ENCODE measurements around the gene YIF1A. TPM values are rescaled to one million over a fixed set of nuclear protein-coding genes. Genes with fewer than 3 reads are reported as not detected.

YIF1A gene
- total RNA-seq, 5 donors from 2014 or later (not counting 1 experiment from before 2014, with no cell fraction given): 24.5 to 63.3 (median 56.9) TPM

- ATAC-seq (replicated peaks in 1 of 4) (no peak), DNase-seq (no peak)
- H3K27me3 Mint-ChIP-seq: no peaks in the 10 kb centered on the region
- no peaks in the 10 kb centered on the region for H3K36me3 Mint-ChIP-seq
- H3K27ac Mint-ChIP-seq: no peak overlapping the region
- ChIA-PET POLR2A (no interaction called here), CTCF (interaction anchor here in 1 of 2 donors (1.2 kb wide), 1 partner anchor 18 kb away, joined by 4 read pairs; no protein-coding TSS in a partner anchor)
- no peak overlapping the region for H3K4me3 Mint-ChIP-seq
- peaks cover 22 to 33% (median 30%) of the 10 kb centered on the region in 3 donors for H3K4me1 Mint-ChIP-seq
- Histone ChIP-seq H3K4me1 (ENCODE audit: control insufficient read depth in 1 of 2, extremely low read depth in 1 of 2, insufficient read depth in 2 of 2, low read length in 2 of 2) (peaks cover 23 to 46% of the 10 kb centered on the region in 2 experiments), H3K9me3 (no peaks in the 10 kb centered on the region), H3K27me3 (replicated peaks in 1 of 2; ENCODE audit: control insufficient read depth in 2 of 2, extremely low read depth in 1 of 2, insufficient read depth in 2 of 2, low read length in 1 of 2) (peaks cover 0 to 5% of the 10 kb centered on the region in 2 experiments), H3K36me3 (ENCODE audit: control insufficient read depth in 2 of 2, extremely low read depth in 1 of 2, insufficient read depth in 1 of 2, low read length in 1 of 2) (no peaks in the 10 kb centered on the region), H3K4me3 (ENCODE audit: control insufficient read depth in 1 of 2, extremely low read depth in 1 of 2, low read length in 1 of 2) (no peak overlapping the region), H3K27ac (ENCODE audit: low read length) (no peak overlapping the region)
- 85% methylated on average over 6 of the region's 10 CpGs for WGBS (ENCODE audit: insufficient coverage)
- H3K9me3 Mint-ChIP-seq: no peaks in the 10 kb centered on the region
Measured at GRCh38 chr11:66330931-66331330, 42.0 kb upstream of the YIF1A start.

DNA sequence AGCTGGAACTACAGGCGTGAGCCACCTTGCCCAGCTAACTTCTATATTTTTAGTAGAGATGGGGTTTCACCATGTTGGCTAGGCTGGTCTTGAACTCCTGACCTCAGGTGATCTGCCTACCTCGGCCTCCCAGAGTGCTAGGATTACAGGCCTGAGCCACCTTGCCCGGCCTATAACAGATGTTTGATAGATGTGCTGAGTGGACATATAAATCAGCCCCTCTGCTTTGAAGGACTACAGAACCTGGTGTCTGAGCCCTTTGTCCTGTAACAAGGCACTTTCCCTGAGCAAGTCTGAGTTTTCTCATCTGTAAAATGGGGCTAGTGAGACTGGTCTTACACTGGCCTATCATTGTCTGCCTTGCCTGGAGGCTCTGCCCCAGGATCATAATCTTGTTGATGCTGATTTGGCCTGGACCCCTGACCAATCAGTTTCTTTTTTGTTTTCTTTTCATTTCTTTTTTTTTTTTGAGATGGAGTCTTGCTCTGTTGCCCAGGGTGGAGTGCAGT, 40.3 kb upstream of the YIF1A start:
- no peak overlapping the region for H3K4me3 ChIP-seq (ENCODE audit: control insufficient read depth in 1 of 2, extremely low read depth in 1 of 2, low read length in 1 of 2)
- no peak for DNase-seq
- ATAC-seq (replicated peaks in 1 of 4): no peak
- no peaks in the 10 kb centered on the region for H3K36me3 ChIP-seq (ENCODE audit: control insufficient read depth in 2 of 2, extremely low read depth in 1 of 2, insufficient read depth in 1 of 2, low read length in 1 of 2)
- WGBS (ENCODE audit: insufficient coverage): 100% methylated on average over 2 of the region's 3 CpGs
- Mint-ChIP-seq H3K36me3 (no peaks in the 10 kb centered on the region), H3K27ac (peak overlapping the region in 1 of 2 donors; percentile 34), H3K27me3 (no peaks in the 10 kb centered on the region), H3K9me3 (no peaks in the 10 kb centered on the region), H3K4me1 (peaks cover 30 to 36% (median 35%) of the 10 kb centered on the region in 3 donors), H3K4me3 (peak overlapping the region in 1 of 3 donors; percentile 53)
- no peaks in the 10 kb centered on the region for H3K9me3 ChIP-seq
- peaks cover 30 to 52% of the 10 kb centered on the region in 2 experiments for H3K4me1 ChIP-seq (ENCODE audit: control insufficient read depth in 1 of 2, extremely low read depth in 1 of 2, insufficient read depth in 2 of 2, low read length in 2 of 2)
- H3K27me3 ChIP-seq (replicated peaks in 1 of 2; ENCODE audit: control insufficient read depth in 2 of 2, extremely low read depth in 1 of 2, insufficient read depth in 2 of 2, low read length in 1 of 2): peaks cover 0 to 5% of the 10 kb centered on the region in 2 experiments
- H3K27ac ChIP-seq (ENCODE audit: low read length): no peak overlapping the region
- ChIA-PET POLR2A (no interaction called here), CTCF (interaction anchor here (0.8 to 2.5 kb wide), 3 partner anchors 17 to 18 kb away, joined by 3 to 19 read pairs (median 4); no protein-coding TSS in a partner anchor)

DNA sequence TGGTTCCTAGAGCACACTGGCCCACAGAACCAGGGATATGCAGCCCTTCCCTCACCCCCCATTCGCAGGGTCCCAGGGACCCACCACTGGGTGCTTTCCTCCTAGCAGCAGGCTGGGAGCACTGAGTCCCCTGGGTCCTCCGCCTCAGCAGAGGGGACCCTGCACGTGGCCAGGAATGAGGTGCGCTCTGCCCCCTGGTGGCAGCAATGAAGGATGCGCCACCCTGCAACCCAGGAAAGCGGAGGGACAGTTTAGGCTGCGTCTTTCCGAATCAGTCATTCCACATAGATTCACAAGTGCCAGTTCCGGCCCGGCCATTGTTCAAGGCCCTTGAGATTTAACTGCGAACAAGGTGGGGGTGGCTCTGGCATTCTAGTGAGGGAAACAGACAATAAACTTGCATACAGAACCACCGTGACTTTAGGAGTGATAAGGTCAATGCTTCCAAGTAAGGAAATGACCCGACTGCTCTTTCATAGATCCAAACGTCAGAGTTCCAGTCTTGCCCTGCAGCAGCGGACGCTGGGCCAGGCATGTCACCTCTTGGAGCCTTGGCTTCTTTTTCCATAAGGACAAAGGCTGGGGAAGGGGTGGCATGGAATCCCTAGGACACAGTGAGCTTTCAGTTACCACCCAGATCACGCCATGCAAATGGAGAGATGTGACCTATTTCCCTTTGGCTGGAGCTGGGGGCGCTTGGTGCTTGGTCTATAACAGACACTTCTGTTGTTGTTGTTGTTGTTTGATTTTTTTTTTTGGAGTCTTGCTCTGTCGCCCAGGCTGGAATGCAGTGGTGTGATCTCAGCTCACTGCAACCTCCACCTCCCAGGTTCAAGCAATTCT, 39.6 kb upstream of the YIF1A start:
- Mint-ChIP-seq H3K9me3 (no peaks in the 10 kb centered on the region), H3K27me3 (no peaks in the 10 kb centered on the region), H3K27ac (peak overlapping the region; percentile 70 to 93), H3K4me3 (peak overlapping the region; percentile 14 to 53 (median 21)), H3K36me3 (no peaks in the 10 kb centered on the region), H3K4me1 (peaks cover 33 to 37% (median 37%) of the 10 kb centered on the region in 3 donors)
- POLR2A ChIA-PET: no interaction called here
- peaks cover 30 to 52% of the 10 kb centered on the region in 2 experiments for H3K4me1 ChIP-seq (ENCODE audit: control insufficient read depth in 1 of 2, extremely low read depth in 1 of 2, insufficient read depth in 2 of 2, low read length in 2 of 2)
- H3K36me3 ChIP-seq (ENCODE audit: control insufficient read depth in 2 of 2, extremely low read depth in 1 of 2, insufficient read depth in 1 of 2, low read length in 1 of 2): no peaks in the 10 kb centered on the region
- peak; percentile 82 to 85 (median 84) for ATAC-seq (replicated peaks in 1 of 4)
- H3K27ac ChIP-seq (ENCODE audit: low read length): peak overlapping the region; percentile 63
- no peaks in the 10 kb centered on the region for H3K9me3 ChIP-seq
- peak; percentile 54 to 93 (median 76) for DNase-seq
- CTCF ChIA-PET: interaction anchor here (0.8 to 2.5 kb wide), 3 partner anchors 16 to 17 kb away, joined by 3 to 19 read pairs (median 4); no protein-coding TSS in a partner anchor
- WGBS (ENCODE audit: insufficient coverage): 16% methylated on average over 11 of the region's 19 CpGs
- H3K27me3 ChIP-seq (replicated peaks in 1 of 2; ENCODE audit: control insufficient read depth in 2 of 2, extremely low read depth in 1 of 2, insufficient read depth in 2 of 2, low read length in 1 of 2): peaks cover 0 to 3% of the 10 kb centered on the region in 2 experiments
- H3K4me3 ChIP-seq (ENCODE audit: control insufficient read depth in 1 of 2, extremely low read depth in 1 of 2, low read length in 1 of 2): peak overlapping the region in 1 of 2 donors; percentile 2

DNA sequence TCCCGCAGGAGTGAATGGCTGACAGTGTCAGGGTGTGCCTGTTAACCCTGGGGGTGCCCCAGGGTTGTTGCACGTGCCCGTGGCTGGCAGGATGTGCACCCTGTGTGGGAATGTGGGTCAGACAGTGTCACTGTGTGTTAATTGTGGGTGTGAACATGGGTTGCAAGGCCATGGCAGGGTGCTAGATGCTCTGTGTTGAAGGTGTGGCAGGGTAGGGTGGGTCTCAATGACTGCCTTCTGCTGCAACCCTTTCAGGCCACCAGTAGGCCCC, 39.0 kb upstream of the YIF1A start:
- ATAC-seq (replicated peaks in 1 of 4): peak; percentile 28 to 66 (median 32)
- Histone ChIP-seq H3K27ac (ENCODE audit: low read length) (peak overlapping the region; percentile 63), H3K36me3 (ENCODE audit: control insufficient read depth in 2 of 2, extremely low read depth in 1 of 2, insufficient read depth in 1 of 2, low read length in 1 of 2) (no peaks in the 10 kb centered on the region), H3K4me3 (ENCODE audit: control insufficient read depth in 1 of 2, extremely low read depth in 1 of 2, low read length in 1 of 2) (no peak overlapping the region), H3K9me3 (no peaks in the 10 kb centered on the region), H3K4me1 (ENCODE audit: control insufficient read depth in 1 of 2, extremely low read depth in 1 of 2, insufficient read depth in 2 of 2, low read length in 2 of 2) (peaks cover 30 to 52% of the 10 kb centered on the region in 2 experiments), H3K27me3 (replicated peaks in 1 of 2; ENCODE audit: control insufficient read depth in 2 of 2, extremely low read depth in 1 of 2, insufficient read depth in 2 of 2, low read length in 1 of 2) (no peaks in the 10 kb centered on the region)
- peak in 29 of 35 experiments; percentile 22 to 75 (median 50) for DNase-seq
- Mint-ChIP-seq H3K9me3 (no peaks in the 10 kb centered on the region), H3K27me3 (no peaks in the 10 kb centered on the region), H3K4me1 (peaks cover 37 to 41% (median 39%) of the 10 kb centered on the region in 3 donors), H3K27ac (peak overlapping the region; percentile 70 to 93), H3K4me3 (peak overlapping the region in 1 of 3 donors; percentile 53), H3K36me3 (no peaks in the 10 kb centered on the region)
- 14% methylated on average over 3 of the region's 3 CpGs for WGBS (ENCODE audit: insufficient coverage)
- ChIA-PET CTCF (no interaction called here), POLR2A (no interaction called here)

DNA sequence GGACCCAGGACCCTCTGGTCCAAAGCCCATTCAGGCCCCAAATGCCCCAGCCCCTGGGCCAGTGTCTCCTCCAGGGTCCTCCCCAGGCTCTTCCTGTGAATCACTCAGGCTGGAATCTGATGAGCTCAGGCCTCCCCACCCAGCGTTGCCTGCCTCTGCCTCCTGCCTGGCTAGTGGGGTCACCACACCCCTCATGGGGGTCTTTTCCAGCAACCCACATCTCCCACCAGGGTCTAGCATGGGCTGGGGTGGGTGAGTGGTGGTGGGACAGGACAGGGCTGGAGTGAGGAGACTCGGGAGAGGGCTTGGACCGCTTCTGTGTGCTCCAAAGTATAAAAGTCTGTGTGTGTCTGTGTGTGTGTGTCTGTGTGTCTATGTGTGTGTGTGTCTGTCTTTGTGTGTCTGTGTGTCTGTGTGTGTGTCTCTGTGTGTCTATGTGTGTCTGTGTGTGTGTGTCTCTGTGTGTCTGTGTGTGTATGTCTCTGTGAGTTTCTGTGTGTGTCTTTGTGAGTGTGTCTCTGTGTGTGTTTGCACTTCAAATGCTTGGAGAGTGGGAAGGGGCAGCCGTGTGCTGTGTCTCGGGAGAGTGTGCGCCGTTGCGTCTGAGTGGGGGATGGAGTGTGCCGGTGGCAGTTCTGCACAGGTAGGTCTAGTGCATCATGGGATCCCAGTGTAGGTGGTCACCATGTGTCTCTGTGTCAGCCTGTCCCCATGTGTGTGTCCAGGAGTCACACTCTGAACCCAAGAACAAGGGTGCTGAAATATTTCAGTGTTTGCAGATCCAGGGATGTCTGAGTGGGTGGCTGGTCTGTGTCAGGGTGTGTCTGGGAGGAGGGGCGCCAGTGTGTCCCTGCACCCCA, 38.5 kb upstream of the YIF1A start:
- no peaks in the 10 kb centered on the region for H3K36me3 ChIP-seq (ENCODE audit: control insufficient read depth in 2 of 2, extremely low read depth in 1 of 2, insufficient read depth in 1 of 2, low read length in 1 of 2)
- DNase-seq: no peak
- Mint-ChIP-seq H3K27me3 (no peaks in the 10 kb centered on the region), H3K4me3 (peak overlapping the region in 1 of 3 donors; percentile 53), H3K9me3 (no peaks in the 10 kb centered on the region), H3K4me1 (peaks cover 39 to 44% (median 43%) of the 10 kb centered on the region in 3 donors), H3K27ac (peak overlapping the region; percentile 70 to 93), H3K36me3 (no peaks in the 10 kb centered on the region)
- 89% methylated on average over 9 of the region's 10 CpGs for WGBS (ENCODE audit: insufficient coverage)
- ChIA-PET CTCF (interaction anchor here in 1 of 2 donors (1.6 kb wide), 2 partner anchors 15 to 16 kb away, joined by 5 to 7 read pairs; no protein-coding TSS in a partner anchor), POLR2A (no interaction called here)
- no peak for ATAC-seq (replicated peaks in 1 of 4)
- H3K27ac ChIP-seq (ENCODE audit: low read length): peak overlapping the region; percentile 63
- no peaks in the 10 kb centered on the region for H3K27me3 ChIP-seq (replicated peaks in 1 of 2; ENCODE audit: control insufficient read depth in 2 of 2, extremely low read depth in 1 of 2, insufficient read depth in 2 of 2, low read length in 1 of 2)
- H3K9me3 ChIP-seq: no peaks in the 10 kb centered on the region
- H3K4me1 ChIP-seq (ENCODE audit: control insufficient read depth in 1 of 2, extremely low read depth in 1 of 2, insufficient read depth in 2 of 2, low read length in 2 of 2): peaks cover 30 to 57% of the 10 kb centered on the region in 2 experiments
- no peak overlapping the region for H3K4me3 ChIP-seq (ENCODE audit: control insufficient read depth in 1 of 2, extremely low read depth in 1 of 2, low read length in 1 of 2)

All from T-cell (primary cell).